ENCODE measurements around the gene RAB3C. TPM values are rescaled to one million over a fixed set of nuclear protein-coding genes. Genes with fewer than 3 reads are reported as not detected.

The RAB3C gene
- polyA plus RNA-seq, 1 experiment: not detected

GRCh38 chr5:58617241-58617640, 34.4 kb downstream of the RAB3C start:
- CTCF ChIA-PET: no interaction called here

GRCh38 chr5:58620336-58620735, 37.5 kb downstream of the RAB3C start:
- TF ChIP-seq CTCF (IDR thresholded peaks at IDR 0.05; ENCODE audit: insufficient read depth, low read depth, low read length): no peak
- no peaks in the 10 kb centered on the region for H3K27me3 ChIP-seq (ENCODE audit: control insufficient read depth, insufficient read depth, low read length)
- no peak for DNase-seq (ENCODE audit: low read depth)
- no peaks in the 10 kb centered on the region for H3K36me3 ChIP-seq (ENCODE audit: control insufficient read depth, insufficient read depth, low read length)
- ChIA-PET POLR2A (no interaction called here), CTCF (no interaction called here)
- H3K4me3 ChIP-seq (ENCODE audit: low read depth, low read length): no peak overlapping the region

More at GRCh38 chr5:58617241-58617640, 34.4 kb downstream of the RAB3C start:
- TF ChIP-seq CTCF (IDR thresholded peaks at IDR 0.05; ENCODE audit: insufficient read depth, low read depth, low read length): no peak
- DNase-seq (ENCODE audit: low read depth): no peak
- H3K4me3 ChIP-seq (ENCODE audit: low read depth, low read length): no peak overlapping the region
- POLR2A ChIA-PET: no interaction called here
- H3K36me3 ChIP-seq (ENCODE audit: control insufficient read depth, insufficient read depth, low read length): no peaks in the 10 kb centered on the region
- H3K27me3 ChIP-seq (ENCODE audit: control insufficient read depth, insufficient read depth, low read length): no peaks in the 10 kb centered on the region; the same call in 1 of the 2 replicates

GRCh38 chr5:58622936-58623871, 40.3 kb downstream of the RAB3C start:
- Histone ChIP-seq H3K36me3 (ENCODE audit: control insufficient read depth, insufficient read depth, low read length) (no peaks in the 10 kb centered on the region), H3K4me3 (ENCODE audit: low read depth, low read length) (no peak overlapping the region), H3K27me3 (ENCODE audit: control insufficient read depth, insufficient read depth, low read length) (no peaks in the 10 kb centered on the region)
- DNase-seq (ENCODE audit: low read depth): no peak
- CTCF ChIA-PET: interaction anchor here (1.4 kb wide), 1 partner anchor 9 kb away, joined by 7 read pairs; no protein-coding TSS in a partner anchor
- no peak for TF ChIP-seq CTCF (IDR thresholded peaks at IDR 0.05; ENCODE audit: insufficient read depth, low read depth, low read length)
- POLR2A ChIA-PET: no interaction called here

- no peaks in the 10 kb centered on the region for H3K27me3 ChIP-seq (ENCODE audit: control insufficient read depth, insufficient read depth, low read length)
- TF ChIP-seq CTCF (IDR thresholded peaks at IDR 0.05; ENCODE audit: insufficient read depth, low read depth, low read length): no peak
- H3K36me3 ChIP-seq (ENCODE audit: control insufficient read depth, insufficient read depth, low read length): no peaks in the 10 kb centered on the region
- POLR2A ChIA-PET: no interaction called here
- H3K4me3 ChIP-seq (ENCODE audit: low read depth, low read length): no peak overlapping the region
- CTCF ChIA-PET: no interaction called here
- no peak for DNase-seq (ENCODE audit: low read depth)
Measured at GRCh38 chr5:58628626-58629025, 45.8 kb downstream of the RAB3C start.

- TF ChIP-seq CTCF (IDR thresholded peaks at IDR 0.05; ENCODE audit: insufficient read depth, low read depth, low read length): no peak
- Histone ChIP-seq H3K36me3 (ENCODE audit: control insufficient read depth, insufficient read depth, low read length) (no peaks in the 10 kb centered on the region), H3K4me3 (ENCODE audit: low read depth, low read length) (no peak overlapping the region), H3K27me3 (ENCODE audit: control insufficient read depth, insufficient read depth, low read length) (no peaks in the 10 kb centered on the region)
- ChIA-PET POLR2A (no interaction called here), CTCF (no interaction called here)
- DNase-seq (ENCODE audit: low read depth): no peak
Measured at GRCh38 chr5:58629271-58630159, 46.6 kb downstream of the RAB3C start.
